Right lobe of liver (tissue), 6 donors: ENCODE measurements around the gene ID2. TPM values are rescaled to one million over a fixed set of nuclear protein-coding genes. Genes with fewer than 3 reads are reported as not detected.

ENCODE experiments used
- ATAC-seq, 4 donors: fragments of 200-7000 bp; cut with Tn5 transposase; one replicate each; pipeline ENCODE4 v1.9.1; 2020; ENCODE audit warnings: mild to moderate bottlenecking in 4 of 4, moderate library complexity in 4 of 4
- DNase-seq, 3 donors: peaks; one replicate each; pipeline ENCODE4 v3.0.0-alpha.2; 2020
- H3K27ac ChIP-seq, 3 donors: fragments of 200-600 bp; one replicate each; pipeline ENCODE4 v1.8.0; 2022
- H3K27me3 ChIP-seq, 2 donors: fragments of 200-600 bp; one replicate each; pipeline ENCODE4 v1.8.0; 2022
- H3K36me3 ChIP-seq, 4 donors: fragments of 200-600 bp; sonication (generic) in 1 of 4; one replicate each; pipeline versions ENCODE4 v1.5.1 to v1.8.0; 2017 to 2022; ENCODE audit warnings: control low read depth in 1 of 4
- H3K4me1 ChIP-seq, 4 donors: fragments of 200-600 bp; sonication (generic) in 1 of 4; one replicate each; pipeline versions ENCODE4 v1.5.1 to v1.8.0; 2017 to 2022; ENCODE audit warnings: control low read depth in 1 of 4
- H3K4me3 ChIP-seq, 3 donors: fragments of 200-600 bp; one replicate each; pipeline ENCODE4 v1.8.0; 2022
- H3K9me3 ChIP-seq, 4 donors: fragments of 200-600 bp; sonication (generic) in 1 of 4; one replicate each; pipeline versions ENCODE4 v1.5.1 to v1.8.0; 2017 to 2022; ENCODE audit warnings: control low read depth in 1 of 4
- CTCF ChIP-seq, 4 donors: fragments of 200-600 bp in 3 of 4; fragments of 450-650 bp in 1 of 4; IDR thresholded peaks; one replicate each; pipeline versions ENCODE4 v1.5.1 to v1.8.0; 2016 to 2022; ENCODE audit warnings: antibody characterized with exemption in 4 of 4, mild to moderate bottlenecking in 2 of 4
- POLR2A ChIP-seq: fragments of 450-650 bp; IDR thresholded peaks from one replicate; pipeline ENCODE4 v1.6.1; 2017; ENCODE audit warnings: antibody characterized with exemption, mild to moderate bottlenecking
- WGBS: methylation state at CpG from one replicate; pipeline ENCODE4 v1.1.6; 2018; ENCODE audit warnings: low coverage, low lambda C conversion rate; ENCODE audit not compliant: insufficient coverage; ENCODE audit errors: missing lambda C conversion rate; 5-methylcytosine and 5-hydroxymethylcytosine counted together
- intact Hi-C, 2 donors: fragments of 100-400 bp; cut with DNase I; formaldehyde crosslinking; loops; one replicate each; pipeline versions ENCODE4 v1.11.2 to v1.14.1; 2022
- total RNA-seq, 6 experiments: library from RNA; depleted of rRNA in 2 of 6; stranded (reverse); fragments of >200 nt in 2 of 6; fragmentation: NEBNext Ultra II Directional in 3 of 6; extraction: Animal tissue kit (Norgen Biotek cat#: 25700) in 3 of 6; gene quantifications; one replicate each; pipeline versions ENCODE4 v1.1.0 to v1.2.4, GENCODE V29; 2016 to 2023
- donor health status: DM: no; HTN: yes; CAD: no.
- donor health status: DM: no; HTN: no; CAD: no.
- donor health status: DM: no; HTN: no; CAD: no.
- donor health status: DM: no; HTN: yes; CAD: no.
- donor health status: DM: no; HTN: yes; CAD: no.

ID2 gene
- total RNA-seq, 6 experiments from 2014 or later = 103 to 520 (median 191) TPM

DNA sequence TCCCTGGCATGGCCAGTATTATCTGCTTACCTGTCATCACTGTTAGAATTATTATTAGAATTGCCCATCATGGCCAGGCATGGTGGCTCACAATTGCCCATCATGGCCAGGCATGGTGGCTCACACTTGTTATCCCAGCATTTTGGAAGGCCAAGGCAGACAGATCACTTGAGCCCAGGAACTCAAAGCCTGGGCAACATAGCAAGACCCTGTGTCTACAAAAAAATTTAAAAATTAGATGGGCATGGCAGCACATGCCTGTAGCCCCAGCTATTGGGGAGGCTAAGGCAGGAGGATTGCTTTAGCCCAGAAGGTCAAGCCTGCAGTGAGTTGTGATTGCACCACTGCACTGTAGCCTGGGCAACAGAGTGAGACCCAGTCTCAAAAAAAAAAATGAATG, 27.4 kb upstream of the ID2 start:
- no peak for ATAC-seq
- TF ChIP-seq CTCF (IDR thresholded peaks at IDR 0.05) (no peak), POLR2A (no peak)
- no peaks in the 10 kb centered on the region for H3K27me3 ChIP-seq

GRCh38 chr2:8656160-8656641, 25.7 kb upstream of the ID2 start:
- intact Hi-C loops = no loop called here
- TF ChIP-seq CTCF (IDR thresholded peaks at IDR 0.05) (no peak), POLR2A (peak; percentile 26)
- no peak overlapping the region for H3K4me3 ChIP-seq
- no peaks in the 10 kb centered on the region for H3K9me3 ChIP-seq
- DNase-seq = peak in 1 of 3 donors; percentile 71
- peak overlapping the region; percentile 57 to 94 (median 92) for H3K27ac ChIP-seq
- peak; percentile 31 to 58 (median 48) for ATAC-seq
- 51% methylated on average over 5 of the region's 5 CpGs for WGBS
- H3K36me3 ChIP-seq = no peaks in the 10 kb centered on the region
- no peaks in the 10 kb centered on the region for H3K27me3 ChIP-seq
- H3K4me1 ChIP-seq = peaks cover 0 to 47% (median 19%) of the 10 kb centered on the region in 4 donors

More for the DNA sequence above, 27.4 kb upstream of the ID2 start:
- H3K4me3 ChIP-seq = no peak overlapping the region
- no peaks in the 10 kb centered on the region for H3K36me3 ChIP-seq
- intact Hi-C loops = no loop called here
- DNase-seq = no peak
- no peaks in the 10 kb centered on the region for H3K9me3 ChIP-seq
- H3K27ac ChIP-seq = no peak overlapping the region
- peaks cover 0 to 36% (median 14%) of the 10 kb centered on the region in 4 donors for H3K4me1 ChIP-seq

DNA sequence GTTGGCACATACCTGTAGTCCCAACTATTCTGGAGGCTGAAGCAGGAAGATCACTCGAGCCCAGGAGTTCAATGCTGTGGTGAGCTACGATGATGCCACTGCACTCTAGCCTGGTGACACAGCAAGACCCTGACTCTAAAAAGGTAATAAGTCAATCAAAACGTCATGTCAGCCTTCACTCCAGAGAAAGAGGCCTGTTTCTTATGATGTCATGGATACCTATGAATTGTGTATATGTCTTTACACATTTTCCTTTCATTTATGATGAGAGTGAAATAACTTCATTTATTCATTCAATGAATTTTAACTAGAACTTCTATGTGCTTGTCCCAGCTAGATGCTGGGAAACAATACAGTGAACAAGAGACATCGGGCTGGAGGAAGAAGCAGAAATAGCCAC, 25.0 kb upstream of the ID2 start:
- ATAC-seq (no peak), DNase-seq (no peak)
- Histone ChIP-seq H3K27me3 (no peaks in the 10 kb centered on the region), H3K4me3 (no peak overlapping the region), H3K36me3 (no peaks in the 10 kb centered on the region), H3K9me3 (no peaks in the 10 kb centered on the region), H3K4me1 (peaks cover 0 to 47% (median 19%) of the 10 kb centered on the region in 4 donors), H3K27ac (peak overlapping the region; percentile 57 to 94 (median 92))
- 27% methylated on average over 3 of the region's 4 CpGs for WGBS
- TF ChIP-seq POLR2A (no peak), CTCF (IDR thresholded peaks at IDR 0.05) (no peak)
- intact Hi-C loops = no loop called here

GRCh38 chr2:8657423-8658062, 24.3 kb upstream of the ID2 start:
- Histone ChIP-seq H3K4me3 (no peak overlapping the region), H3K27me3 (no peaks in the 10 kb centered on the region), H3K27ac (peak overlapping the region in 2 of 3 donors; percentile 92 to 94), H3K4me1 (peaks cover 0 to 47% (median 19%) of the 10 kb centered on the region in 4 donors), H3K9me3 (no peaks in the 10 kb centered on the region), H3K36me3 (no peaks in the 10 kb centered on the region)
- 72% methylated on average over 8 of the region's 17 CpGs for WGBS
- intact Hi-C loops = no loop called here
- no peak for TF ChIP-seq CTCF (IDR thresholded peaks at IDR 0.05)
- TF ChIP-seq POLR2A = no peak
- ATAC-seq = no peak
- DNase-seq = no peak
